ENCODE results near the gene ZACN.

The ZACN gene

GRCh38 chr17:76082326-76083251, 3.6 kb downstream of the ZACN start:
- DNase-seq (ENCODE audit: low read depth) = no peak

GRCh38 chr17:76083536-76084182, 4.7 kb downstream of the ZACN start:
- no peak for DNase-seq (ENCODE audit: low read depth)

GRCh38 chr17:76085066-76085730, 6.2 kb downstream of the ZACN start:
- no peak for DNase-seq (ENCODE audit: low read depth)

- DNase-seq (ENCODE audit: low read depth) = no peak
Observed at GRCh38 chr17:76085731-76086366, 6.9 kb downstream of the ZACN start.

GRCh38 chr17:76086384-76086783, 7.4 kb downstream of the ZACN start:
- no peak for DNase-seq (ENCODE audit: low read depth)

GRCh38 chr17:76087531-76087930, 8.5 kb downstream of the ZACN start:
- no peak for DNase-seq (ENCODE audit: low read depth)

- DNase-seq (ENCODE audit: low read depth) = no peak
Observed at GRCh38 chr17:76088041-76088867, 9.3 kb downstream of the ZACN start.

GRCh38 chr17:76088868-76089576, 10.0 kb downstream of the ZACN start:
- no peak for DNase-seq (ENCODE audit: low read depth)

GRCh38 chr17:76089680-76090516, 10.9 kb downstream of the ZACN start:
- no peak for DNase-seq (ENCODE audit: low read depth)

- no peak for DNase-seq (ENCODE audit: low read depth)
Observed at GRCh38 chr17:76090517-76091129, 11.6 kb downstream of the ZACN start.

GRCh38 chr17:76091526-76092286, 12.7 kb downstream of the ZACN start:
- DNase-seq (ENCODE audit: low read depth) = no peak

GRCh38 chr17:76092526-76093413, 13.8 kb downstream of the ZACN start:
- no peak for DNase-seq (ENCODE audit: low read depth)

- no peak for DNase-seq (ENCODE audit: low read depth)
Observed at GRCh38 chr17:76094046-76094445, 15.1 kb downstream of the ZACN start.

- DNase-seq (ENCODE audit: low read depth) = no peak
Observed at GRCh38 chr17:76095943-76096342, 17.0 kb downstream of the ZACN start.

- DNase-seq (ENCODE audit: low read depth) = no peak
Observed at GRCh38 chr17:76097716-76098295, 18.8 kb downstream of the ZACN start.

- no peak for DNase-seq (ENCODE audit: low read depth)
Observed at GRCh38 chr17:76102944-76103273, 23.9 kb downstream of the ZACN start.
